ENCODE measurements around the gene GRM7. TPM values are rescaled to one million over a fixed set of nuclear protein-coding genes. Genes with fewer than 3 reads are reported as not detected.

GRM7 gene
- total and polyA plus RNA-seq, 5 donors from 2014 or later = not detected

DNA sequence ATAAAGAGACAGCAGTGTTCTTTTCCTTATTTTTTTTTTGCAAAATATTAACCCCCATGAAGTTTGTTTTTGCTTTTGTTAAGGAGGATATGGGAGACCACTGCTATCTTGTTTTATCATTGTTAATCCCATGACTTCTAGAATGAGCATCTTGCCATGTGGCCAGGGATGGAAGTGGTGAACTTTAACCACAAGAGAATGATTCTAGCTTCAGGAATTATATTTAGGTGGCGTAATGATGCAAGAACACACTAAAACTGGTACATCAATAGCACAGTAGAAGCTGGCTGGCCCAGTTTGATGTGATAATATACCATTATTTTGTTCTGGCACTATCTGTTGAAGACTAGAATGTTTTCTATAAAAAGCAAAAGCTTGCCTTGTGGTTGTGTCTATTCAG is 720.9 kb downstream of the GRM7 start:
- no peaks in the 10 kb centered on the region for H3K4me1 Mint-ChIP-seq
- no peaks in the 10 kb centered on the region for H3K36me3 Mint-ChIP-seq
- Histone ChIP-seq H3K36me3 (ENCODE audit: control insufficient read depth, insufficient read depth, low read length) (no peaks in the 10 kb centered on the region), H3K4me1 (ENCODE audit: control insufficient read depth, insufficient read depth, low read length, poor library complexity, severe bottlenecking) (no peaks in the 10 kb centered on the region), H3K27me3 (ENCODE audit: control insufficient read depth, insufficient read depth, low read length) (no peaks in the 10 kb centered on the region), H3K27ac (ENCODE audit: insufficient read depth, low read length, poor library complexity, severe bottlenecking) (no peak overlapping the region), H3K9me3 (ENCODE audit: control insufficient read depth in 2 of 2, low read length in 2 of 2) (peaks cover 0 to 2% of the 10 kb centered on the region in 2 experiments), H3K4me3 (ENCODE audit: low read depth, low read length) (no peak overlapping the region)
- DNase-seq = no peak
- no peak overlapping the region for H3K4me3 Mint-ChIP-seq
- H3K27me3 Mint-ChIP-seq = no peaks in the 10 kb centered on the region
- no peak for ATAC-seq (ENCODE audit: low read depth in 2 of 2)
- no peak overlapping the region for H3K27ac Mint-ChIP-seq
- H3K9me3 Mint-ChIP-seq = peaks cover 0 to 10% (median 3%) of the 10 kb centered on the region in 7 donors

DNA sequence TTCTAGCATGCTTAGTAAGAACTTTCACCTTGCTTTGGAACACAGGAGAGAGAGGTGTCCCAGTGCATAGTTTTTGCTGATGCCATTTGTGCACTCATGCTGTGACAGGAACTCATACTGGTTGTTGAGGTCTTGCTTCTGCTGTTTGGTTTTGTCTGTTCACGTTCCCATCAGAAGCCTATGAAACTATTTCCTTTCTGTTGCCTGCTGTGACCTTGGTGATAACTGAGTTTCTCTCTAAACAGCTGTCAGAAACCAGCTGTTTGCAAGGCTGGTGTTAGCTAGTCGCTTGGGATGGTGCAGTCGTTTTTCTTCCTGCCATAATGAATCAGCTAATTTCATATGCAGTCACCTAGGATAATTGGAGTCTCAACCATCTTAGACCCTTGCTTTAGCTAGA is 724.1 kb downstream of the GRM7 start:
- H3K27me3 ChIP-seq (ENCODE audit: control insufficient read depth, insufficient read depth, low read length) = no peaks in the 10 kb centered on the region
- Mint-ChIP-seq H3K27me3 (no peaks in the 10 kb centered on the region), H3K4me1 (no peaks in the 10 kb centered on the region), H3K9me3 (peaks cover 0 to 6% (median 2%) of the 10 kb centered on the region in 7 donors), H3K27ac (no peak overlapping the region), H3K4me3 (no peak overlapping the region), H3K36me3 (no peaks in the 10 kb centered on the region)
- ATAC-seq (ENCODE audit: low read depth in 2 of 2) (no peak), DNase-seq (no peak)
- H3K27ac ChIP-seq (ENCODE audit: insufficient read depth, low read length, poor library complexity, severe bottlenecking) = no peak overlapping the region
- H3K36me3 ChIP-seq (ENCODE audit: control insufficient read depth, insufficient read depth, low read length) = no peaks in the 10 kb centered on the region
- no peaks in the 10 kb centered on the region for H3K4me1 ChIP-seq (ENCODE audit: control insufficient read depth, insufficient read depth, low read length, poor library complexity, severe bottlenecking)
- no peaks in the 10 kb centered on the region for H3K9me3 ChIP-seq (ENCODE audit: control insufficient read depth in 2 of 2, low read length in 2 of 2)
- H3K4me3 ChIP-seq (ENCODE audit: low read depth, low read length) = no peak overlapping the region

DNA sequence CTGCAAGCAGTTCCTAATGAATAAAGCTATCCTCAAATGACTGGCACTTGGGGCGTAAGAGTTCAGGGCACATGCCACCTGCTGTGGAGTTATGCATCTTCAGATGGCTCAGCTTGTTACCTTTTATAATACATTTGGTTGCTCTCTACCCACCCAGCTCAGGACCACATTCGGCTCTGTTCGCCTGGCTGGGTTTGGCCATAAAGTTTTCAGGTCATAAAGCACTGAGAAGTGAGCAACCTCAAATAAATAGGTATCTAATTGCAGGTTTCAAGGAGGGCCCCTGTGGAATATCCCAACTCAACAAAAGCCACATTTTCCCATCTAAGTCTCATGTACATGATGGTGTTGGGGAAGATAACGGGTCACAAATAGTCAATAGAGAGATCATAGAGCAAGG is 727.3 kb downstream of the GRM7 start:
- no peaks in the 10 kb centered on the region for H3K4me1 ChIP-seq (ENCODE audit: control insufficient read depth, insufficient read depth, low read length, poor library complexity, severe bottlenecking)
- no peaks in the 10 kb centered on the region for H3K27me3 ChIP-seq (ENCODE audit: control insufficient read depth, insufficient read depth, low read length)
- H3K36me3 ChIP-seq (ENCODE audit: control insufficient read depth, insufficient read depth, low read length) = no peaks in the 10 kb centered on the region
- Mint-ChIP-seq H3K36me3 (no peaks in the 10 kb centered on the region), H3K27me3 (no peaks in the 10 kb centered on the region), H3K27ac (no peak overlapping the region), H3K9me3 (peaks cover 0 to 7% (median 0%) of the 10 kb centered on the region in 7 donors), H3K4me3 (no peak overlapping the region), H3K4me1 (no peaks in the 10 kb centered on the region)
- DNase-seq = no peak
- no peak for ATAC-seq (ENCODE audit: low read depth in 2 of 2)
- no peak overlapping the region for H3K27ac ChIP-seq (ENCODE audit: insufficient read depth, low read length, poor library complexity, severe bottlenecking)
- H3K9me3 ChIP-seq (ENCODE audit: control insufficient read depth in 2 of 2, low read length in 2 of 2) = no peaks in the 10 kb centered on the region
- H3K4me3 ChIP-seq (ENCODE audit: low read depth, low read length) = no peak overlapping the region

DNA sequence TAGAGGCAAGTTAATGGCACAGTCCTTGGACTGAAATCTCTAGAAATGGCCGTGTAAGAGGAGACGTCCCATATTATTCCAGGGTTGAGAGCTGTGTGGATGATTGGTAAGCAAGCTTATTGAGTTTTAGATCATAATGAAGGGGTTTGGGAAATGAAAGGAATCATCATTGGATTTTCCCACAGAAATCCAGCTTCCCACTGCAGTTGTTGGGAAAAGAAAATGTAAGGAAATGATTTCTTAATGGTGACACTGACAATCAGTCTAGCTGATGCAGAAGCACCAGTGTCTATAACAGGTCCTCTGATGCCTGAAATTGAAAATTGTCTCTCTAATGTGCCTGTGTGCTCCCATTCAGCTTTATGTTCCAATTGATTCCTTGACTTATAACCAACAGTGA is 728.6 kb downstream of the GRM7 start:
- Histone ChIP-seq H3K4me3 (ENCODE audit: low read depth, low read length) (no peak overlapping the region), H3K27me3 (ENCODE audit: control insufficient read depth, insufficient read depth, low read length) (no peaks in the 10 kb centered on the region), H3K27ac (ENCODE audit: insufficient read depth, low read length, poor library complexity, severe bottlenecking) (no peak overlapping the region), H3K4me1 (ENCODE audit: control insufficient read depth, insufficient read depth, low read length, poor library complexity, severe bottlenecking) (no peaks in the 10 kb centered on the region), H3K9me3 (ENCODE audit: control insufficient read depth in 2 of 2, low read length in 2 of 2) (no peaks in the 10 kb centered on the region), H3K36me3 (ENCODE audit: control insufficient read depth, insufficient read depth, low read length) (no peaks in the 10 kb centered on the region)
- Mint-ChIP-seq H3K36me3 (no peaks in the 10 kb centered on the region), H3K4me1 (no peaks in the 10 kb centered on the region), H3K27ac (no peak overlapping the region), H3K4me3 (no peak overlapping the region), H3K9me3 (peaks cover 0 to 7% (median 0%) of the 10 kb centered on the region in 7 donors), H3K27me3 (no peaks in the 10 kb centered on the region)
- no peak for ATAC-seq (ENCODE audit: low read depth in 2 of 2)
- no peak for DNase-seq

DNA sequence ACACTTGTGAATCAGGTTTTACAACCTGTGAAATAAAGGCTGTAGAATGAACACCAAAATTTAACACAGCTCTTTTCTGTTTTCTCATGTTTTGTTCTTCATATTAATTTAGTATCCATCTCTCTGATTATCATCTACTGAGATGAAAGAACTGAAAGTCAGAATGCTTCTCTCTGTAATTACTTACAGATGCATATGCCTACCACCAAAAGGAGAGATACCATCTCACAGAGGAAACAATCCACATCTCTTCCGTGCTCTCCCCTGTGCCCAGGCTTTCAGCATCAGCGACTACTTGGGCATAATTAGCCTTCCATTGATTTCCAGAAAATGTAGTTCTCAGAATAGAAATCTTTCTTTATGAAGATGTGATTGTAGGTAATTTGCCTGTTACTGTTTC is 741.4 kb downstream of the GRM7 start:
- no peak for ATAC-seq (ENCODE audit: low read depth in 2 of 2)
- H3K4me3 Mint-ChIP-seq = no peak overlapping the region
- H3K27me3 Mint-ChIP-seq = no peaks in the 10 kb centered on the region
- no peaks in the 10 kb centered on the region for H3K36me3 Mint-ChIP-seq
- no peaks in the 10 kb centered on the region for H3K4me1 Mint-ChIP-seq
- no peak overlapping the region for H3K27ac ChIP-seq (ENCODE audit: insufficient read depth, low read length, poor library complexity, severe bottlenecking)
- peaks cover 0 to 6% (median 0%) of the 10 kb centered on the region in 7 donors for H3K9me3 Mint-ChIP-seq
- H3K27ac Mint-ChIP-seq = no peak overlapping the region
- H3K36me3 ChIP-seq (ENCODE audit: control insufficient read depth, insufficient read depth, low read length) = no peaks in the 10 kb centered on the region
- H3K4me3 ChIP-seq (ENCODE audit: low read depth, low read length) = no peak overlapping the region
- DNase-seq = no peak
- no peaks in the 10 kb centered on the region for H3K4me1 ChIP-seq (ENCODE audit: control insufficient read depth, insufficient read depth, low read length, poor library complexity, severe bottlenecking)
- H3K9me3 ChIP-seq (ENCODE audit: control insufficient read depth in 2 of 2, low read length in 2 of 2) = no peaks in the 10 kb centered on the region
- no peaks in the 10 kb centered on the region for H3K27me3 ChIP-seq (ENCODE audit: control insufficient read depth, insufficient read depth, low read length)

DNA sequence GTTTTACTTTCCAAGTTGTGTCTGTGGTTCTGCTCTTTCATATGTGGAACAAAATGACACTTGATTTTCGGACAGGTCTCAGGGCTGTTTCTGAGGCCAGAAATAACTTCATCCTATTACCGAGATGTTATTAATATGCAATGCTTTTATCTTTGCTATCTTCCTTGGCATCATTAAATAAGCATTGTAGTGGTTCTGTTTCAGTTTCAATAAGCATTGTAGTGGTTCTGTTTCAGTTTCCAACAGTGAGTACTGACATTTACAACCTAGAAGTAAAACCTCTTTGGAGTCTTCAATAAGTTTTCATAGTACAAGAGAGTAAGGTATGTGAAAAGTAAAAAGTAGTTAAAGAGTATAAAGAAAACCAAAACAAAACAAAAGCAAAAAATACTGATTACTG is 746.2 kb downstream of the GRM7 start:
- peaks cover 0 to 2% (median 0%) of the 10 kb centered on the region in 7 donors for H3K9me3 Mint-ChIP-seq
- no peaks in the 10 kb centered on the region for H3K36me3 Mint-ChIP-seq
- H3K4me3 Mint-ChIP-seq = no peak overlapping the region
- H3K4me1 Mint-ChIP-seq = no peaks in the 10 kb centered on the region
- H3K27ac Mint-ChIP-seq = no peak overlapping the region
- Histone ChIP-seq H3K4me3 (ENCODE audit: low read depth, low read length) (no peak overlapping the region), H3K4me1 (ENCODE audit: control insufficient read depth, insufficient read depth, low read length, poor library complexity, severe bottlenecking) (no peaks in the 10 kb centered on the region), H3K27ac (ENCODE audit: insufficient read depth, low read length, poor library complexity, severe bottlenecking) (no peak overlapping the region), H3K27me3 (ENCODE audit: control insufficient read depth, insufficient read depth, low read length) (no peaks in the 10 kb centered on the region), H3K36me3 (ENCODE audit: control insufficient read depth, insufficient read depth, low read length) (no peaks in the 10 kb centered on the region), H3K9me3 (ENCODE audit: control insufficient read depth in 2 of 2, low read length in 2 of 2) (no peaks in the 10 kb centered on the region)
- H3K27me3 Mint-ChIP-seq = no peaks in the 10 kb centered on the region
- DNase-seq (no peak), ATAC-seq (ENCODE audit: low read depth in 2 of 2) (no peak)

DNA sequence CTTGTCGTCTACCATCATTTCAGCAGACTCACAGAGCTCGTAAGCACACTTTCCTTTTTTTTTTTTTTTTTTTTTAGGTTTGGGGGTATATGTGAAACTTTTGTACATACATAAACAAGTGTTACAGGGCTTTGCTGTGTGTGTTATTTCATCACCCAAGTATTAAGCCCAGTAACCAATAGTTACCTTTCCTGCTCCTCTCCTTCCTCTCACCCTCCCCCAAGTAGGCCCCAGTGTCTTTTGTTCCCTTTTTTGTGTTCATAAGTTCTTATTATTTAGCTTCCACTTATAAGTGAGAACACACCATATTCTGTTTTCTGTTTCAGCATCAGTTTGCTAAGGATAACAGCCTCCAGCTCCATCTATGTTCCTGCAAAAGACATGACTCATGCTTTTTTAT is 746.8 kb downstream of the GRM7 start:
- no peaks in the 10 kb centered on the region for H3K36me3 Mint-ChIP-seq
- Histone ChIP-seq H3K4me3 (ENCODE audit: low read depth, low read length) (no peak overlapping the region), H3K36me3 (ENCODE audit: control insufficient read depth, insufficient read depth, low read length) (no peaks in the 10 kb centered on the region), H3K27ac (ENCODE audit: insufficient read depth, low read length, poor library complexity, severe bottlenecking) (no peak overlapping the region), H3K4me1 (ENCODE audit: control insufficient read depth, insufficient read depth, low read length, poor library complexity, severe bottlenecking) (no peaks in the 10 kb centered on the region), H3K27me3 (ENCODE audit: control insufficient read depth, insufficient read depth, low read length) (no peaks in the 10 kb centered on the region), H3K9me3 (ENCODE audit: control insufficient read depth in 2 of 2, low read length in 2 of 2) (no peaks in the 10 kb centered on the region)
- DNase-seq (no peak), ATAC-seq (ENCODE audit: low read depth in 2 of 2) (no peak)
- peaks cover 0 to 2% (median 0%) of the 10 kb centered on the region in 7 donors for H3K9me3 Mint-ChIP-seq
- no peak overlapping the region for H3K27ac Mint-ChIP-seq
- H3K4me1 Mint-ChIP-seq = no peaks in the 10 kb centered on the region
- H3K4me3 Mint-ChIP-seq = peak overlapping the region in 1 of 4 donors; percentile 29
- no peaks in the 10 kb centered on the region for H3K27me3 Mint-ChIP-seq

DNA sequence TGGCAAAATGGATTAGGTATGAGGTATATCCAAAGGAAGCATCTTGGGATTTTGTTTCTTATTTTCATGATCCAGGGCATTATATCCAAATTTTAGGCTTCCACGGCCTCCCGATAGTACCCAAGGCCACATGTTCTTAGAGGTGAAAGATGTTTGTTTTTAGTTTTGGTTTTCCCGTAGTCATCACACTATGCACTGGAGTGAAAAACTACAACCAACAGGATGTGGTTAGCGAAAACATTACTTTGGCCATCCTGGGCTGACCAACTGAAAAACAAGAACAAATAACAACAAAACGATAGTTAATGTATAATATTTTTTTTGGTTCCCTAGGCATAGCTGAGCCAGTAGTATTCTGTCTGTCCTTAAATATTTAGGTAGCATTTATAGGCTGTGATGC is 749.7 kb downstream of the GRM7 start:
- H3K36me3 Mint-ChIP-seq = no peaks in the 10 kb centered on the region
- no peaks in the 10 kb centered on the region for H3K4me1 Mint-ChIP-seq
- no peak overlapping the region for H3K4me3 ChIP-seq (ENCODE audit: low read depth, low read length)
- no peaks in the 10 kb centered on the region for H3K4me1 ChIP-seq (ENCODE audit: control insufficient read depth, insufficient read depth, low read length, poor library complexity, severe bottlenecking)
- no peak overlapping the region for H3K27ac Mint-ChIP-seq
- no peaks in the 10 kb centered on the region for H3K36me3 ChIP-seq (ENCODE audit: control insufficient read depth, insufficient read depth, low read length)
- no peak overlapping the region for H3K27ac ChIP-seq (ENCODE audit: insufficient read depth, low read length, poor library complexity, severe bottlenecking)
- no peaks in the 10 kb centered on the region for H3K9me3 ChIP-seq (ENCODE audit: control insufficient read depth in 2 of 2, low read length in 2 of 2)
- no peaks in the 10 kb centered on the region for H3K27me3 ChIP-seq (ENCODE audit: control insufficient read depth, insufficient read depth, low read length)
- H3K4me3 Mint-ChIP-seq = no peak overlapping the region
- no peak for ATAC-seq (ENCODE audit: low read depth in 2 of 2)
- H3K9me3 Mint-ChIP-seq = peaks cover 0 to 3% (median 0%) of the 10 kb centered on the region in 7 donors
- DNase-seq = no peak
- H3K27me3 Mint-ChIP-seq = no peaks in the 10 kb centered on the region

Data from CD4-positive, CD25-positive, alpha-beta regulatory T cell (primary cell).